ENCODE results near the gene FAM187B.

DNA sequence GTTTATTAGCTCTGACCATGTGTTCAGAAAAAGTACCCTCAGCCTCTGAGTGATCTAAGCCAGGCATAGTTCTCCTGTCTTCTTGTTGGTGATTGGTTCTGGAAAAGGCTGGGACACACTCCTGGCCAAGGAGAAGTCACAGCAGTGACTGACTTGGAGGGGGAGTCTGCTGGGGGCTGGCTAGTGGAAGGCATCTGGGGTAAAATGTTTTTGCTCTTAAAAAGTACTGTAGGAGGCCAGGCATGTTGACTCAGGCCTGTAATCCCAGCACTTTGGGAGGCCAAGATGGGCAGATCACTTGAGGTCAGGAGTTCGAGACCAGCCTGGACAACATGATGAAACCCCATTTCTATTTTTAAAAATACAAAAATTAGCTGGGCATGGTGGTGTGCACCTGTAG lies 21.7 kb downstream of the FAM187B start:
- TF ChIP-seq, protein P1, sequence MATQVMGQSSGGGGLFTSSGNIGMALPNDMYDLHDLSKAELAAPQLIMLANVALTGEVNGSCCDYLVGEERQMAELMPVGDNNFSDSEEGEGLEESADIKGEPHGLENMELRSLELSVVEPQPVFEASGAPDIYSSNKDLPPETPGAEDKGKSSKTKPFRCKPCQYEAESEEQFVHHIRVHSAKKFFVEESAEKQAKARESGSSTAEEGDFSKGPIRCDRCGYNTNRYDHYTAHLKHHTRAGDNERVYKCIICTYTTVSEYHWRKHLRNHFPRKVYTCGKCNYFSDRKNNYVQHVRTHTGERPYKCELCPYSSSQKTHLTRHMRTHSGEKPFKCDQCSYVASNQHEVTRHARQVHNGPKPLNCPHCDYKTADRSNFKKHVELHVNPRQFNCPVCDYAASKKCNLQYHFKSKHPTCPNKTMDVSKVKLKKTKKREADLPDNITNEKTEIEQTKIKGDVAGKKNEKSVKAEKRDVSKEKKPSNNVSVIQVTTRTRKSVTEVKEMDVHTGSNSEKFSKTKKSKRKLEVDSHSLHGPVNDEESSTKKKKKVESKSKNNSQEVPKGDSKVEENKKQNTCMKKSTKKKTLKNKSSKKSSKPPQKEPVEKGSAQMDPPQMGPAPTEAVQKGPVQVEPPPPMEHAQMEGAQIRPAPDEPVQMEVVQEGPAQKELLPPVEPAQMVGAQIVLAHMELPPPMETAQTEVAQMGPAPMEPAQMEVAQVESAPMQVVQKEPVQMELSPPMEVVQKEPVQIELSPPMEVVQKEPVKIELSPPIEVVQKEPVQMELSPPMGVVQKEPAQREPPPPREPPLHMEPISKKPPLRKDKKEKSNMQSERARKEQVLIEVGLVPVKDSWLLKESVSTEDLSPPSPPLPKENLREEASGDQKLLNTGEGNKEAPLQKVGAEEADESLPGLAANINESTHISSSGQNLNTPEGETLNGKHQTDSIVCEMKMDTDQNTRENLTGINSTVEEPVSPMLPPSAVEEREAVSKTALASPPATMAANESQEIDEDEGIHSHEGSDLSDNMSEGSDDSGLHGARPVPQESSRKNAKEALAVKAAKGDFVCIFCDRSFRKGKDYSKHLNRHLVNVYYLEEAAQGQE (IDR thresholded peaks at IDR 0.05; ENCODE audit: insufficient read depth in 1 of 2, low read depth in 2 of 2, low read length in 2 of 2) = no peak
- no peak for TF ChIP-seq SIN3A (IDR thresholded peaks at IDR 0.05; ENCODE audit: borderline replicate concordance, insufficient read depth, low read length)
